NOMO-1 treated with DMSO at 0.1 percent for 48 hours (cell line): ENCODE results near the gene ARHGAP33.

Experiments
- DNase-seq: peaks from one replicate; lab custom pipeline; 2025; ENCODE audit not compliant: unreplicated experiment; lab: John Stamatoyannopoulos, UW

ARHGAP33 gene

GRCh38 chr19:35740423-35741202 is 34.8 kb upstream of the ARHGAP33 start:
- DNase-seq = peak; percentile 97

- no peak for DNase-seq
Observed at GRCh38 chr19:35741203-35741515, 34.2 kb upstream of the ARHGAP33 start.

- peak; percentile 62 for DNase-seq
Observed at GRCh38 chr19:35742121-35742724, 33.1 kb upstream of the ARHGAP33 start, which contains the start of gene IGFLR1. Gene IGFLR1, minus strand, starts transcription at chr19:35742452. Its CDS starts 1,272 bp downstream, at chr19:35741180.

- no peak for DNase-seq
Observed at GRCh38 chr19:35743640-35744429, 31.5 kb upstream of the ARHGAP33 start.

- DNase-seq = peak; percentile 90
Observed at GRCh38 chr19:35744430-35745327, 30.7 kb upstream of the ARHGAP33 start.

GRCh38 chr19:35745328-35746086 is 29.9 kb upstream of the ARHGAP33 start, which contains the start of the genes PSENEN and U2AF1L4:
Gene PSENEN, plus strand, starts transcription at chr19:35745651. Its CDS starts 280 bp downstream, at chr19:35745931.
Gene U2AF1L4, minus strand, starts transcription at chr19:35745418. Its CDS starts 27 bp downstream, at chr19:35745391.
- peak; percentile 99 for DNase-seq

GRCh38 chr19:35746087-35746462 is 29.3 kb upstream of the ARHGAP33 start:
- no peak for DNase-seq

- no peak for DNase-seq
Observed at GRCh38 chr19:35746531-35746930, 28.8 kb upstream of the ARHGAP33 start.

- DNase-seq = peak; percentile 98
Observed at GRCh38 chr19:35748106-35749020, 27.0 kb upstream of the ARHGAP33 start, which contains the start of gene LIN37. Gene LIN37, plus strand, starts transcription at chr19:35748576. Its CDS starts 149 bp downstream, at chr19:35748725.

- DNase-seq = no peak
Observed at GRCh38 chr19:35750167-35750566, 25.2 kb upstream of the ARHGAP33 start.

- DNase-seq = no peak
Observed at GRCh38 chr19:35751839-35752745, 23.3 kb upstream of the ARHGAP33 start.

GRCh38 chr19:35752746-35753350 is 22.5 kb upstream of the ARHGAP33 start:
- no peak for DNase-seq

GRCh38 chr19:35753634-35754369 is 21.6 kb upstream of the ARHGAP33 start:
- no peak for DNase-seq

GRCh38 chr19:35754370-35755130 is 20.8 kb upstream of the ARHGAP33 start:
- DNase-seq = no peak

- DNase-seq = no peak
Observed at GRCh38 chr19:35755131-35755549, 20.2 kb upstream of the ARHGAP33 start.
